HG03039 (cell line): ENCODE measurements around the gene TUBA1C.
"Not testable (repeated sequence)": the region's sequence is repeated elsewhere in the genome, so short reads cannot be mapped to it uniquely, and the experiment has no call there.

Experiments
- ATAC-seq: cut with Tn5 transposase; IDR thresholded peaks from one replicate; pipeline ENCODE4 v1.9.1; 2021; ENCODE audit warnings: mild to moderate bottlenecking, moderate library complexity; ENCODE audit not compliant: unreplicated experiment

Gene TUBA1C

DNA sequence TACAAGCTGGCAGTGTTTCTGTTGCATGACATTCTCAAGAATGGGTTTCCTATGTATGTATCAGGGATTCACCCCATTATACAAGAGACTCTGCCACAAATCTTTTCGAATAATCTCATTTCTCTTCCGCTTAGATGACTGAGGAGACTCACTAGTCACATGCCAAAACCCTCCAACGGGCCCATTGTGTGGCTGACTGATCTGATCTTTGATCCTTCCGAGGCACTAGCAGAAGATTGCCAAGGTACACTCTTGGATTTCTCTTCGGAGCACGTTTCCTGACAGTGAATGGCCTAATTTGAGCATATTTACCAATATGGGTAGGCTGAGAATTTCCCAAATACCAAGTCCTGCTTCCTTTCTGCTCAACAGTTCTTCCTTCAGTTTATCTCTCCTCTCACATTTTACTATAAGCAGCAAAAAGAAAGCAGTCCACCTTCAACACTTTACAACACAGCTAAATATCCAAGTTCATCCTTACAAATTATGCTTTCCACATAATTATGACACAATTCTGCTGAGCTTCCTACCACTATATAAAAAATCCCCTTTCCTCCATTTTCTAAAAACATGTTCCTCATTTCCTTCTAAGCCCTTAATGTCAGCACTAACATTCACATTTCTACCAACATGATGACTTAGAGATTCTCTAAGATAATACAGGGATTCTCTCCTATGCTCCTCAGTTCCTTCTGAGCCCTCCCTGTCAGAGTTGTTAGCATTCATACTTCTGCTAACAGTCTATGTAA is 41.1 kb downstream of the TUBA1C start:
- no peak for ATAC-seq

DNA sequence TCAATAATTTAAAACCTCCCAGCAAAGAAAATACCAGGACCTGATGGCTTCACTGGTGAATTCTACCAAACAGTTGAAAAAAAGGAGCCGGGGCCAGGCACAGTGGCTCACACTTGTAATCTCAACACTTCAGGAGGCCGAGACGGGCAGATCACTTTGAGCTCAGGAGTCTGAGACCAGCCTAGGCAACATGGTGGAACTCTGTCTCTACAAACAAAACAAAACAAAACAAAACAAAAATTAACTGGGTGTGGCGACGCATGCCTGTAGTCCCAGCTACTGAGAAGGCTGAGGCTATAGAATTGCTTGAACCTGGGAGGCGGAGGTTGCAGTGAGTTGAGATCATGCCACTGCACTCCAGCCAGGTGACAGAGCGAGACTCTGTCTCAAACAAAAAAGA is 44.5 kb downstream of the TUBA1C start:
- ATAC-seq = no peak

DNA sequence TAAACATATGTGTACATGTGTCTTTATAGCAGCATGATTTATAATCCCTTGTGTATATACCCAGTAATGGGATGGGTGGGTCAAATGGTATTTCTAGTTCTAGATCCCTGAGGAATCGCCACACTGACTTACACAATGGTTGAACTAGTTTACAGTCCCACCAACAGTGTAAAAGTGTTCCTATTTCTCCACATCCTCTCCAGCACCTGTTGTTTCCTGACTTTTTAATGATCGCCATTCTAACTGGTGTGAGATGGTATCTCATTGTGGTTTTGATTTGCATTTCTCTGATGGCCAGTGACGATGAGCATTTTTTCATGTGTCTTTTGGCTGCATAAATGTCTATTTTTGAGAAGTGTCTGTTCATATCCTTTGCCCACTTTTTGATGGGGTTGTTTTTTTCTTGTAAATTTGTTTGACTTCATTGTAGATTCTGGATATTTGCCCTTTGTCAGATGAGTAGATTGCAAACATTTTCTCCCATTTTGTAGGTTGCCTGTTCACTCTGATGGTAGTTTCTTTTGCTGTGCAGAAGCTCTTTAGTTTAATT is 45.6 kb downstream of the TUBA1C start:
- ATAC-seq = not testable (repeated sequence)

GRCh38 chr12:49314811-49315210 is 49.9 kb downstream of the TUBA1C start:
- ATAC-seq = no peak

DNA sequence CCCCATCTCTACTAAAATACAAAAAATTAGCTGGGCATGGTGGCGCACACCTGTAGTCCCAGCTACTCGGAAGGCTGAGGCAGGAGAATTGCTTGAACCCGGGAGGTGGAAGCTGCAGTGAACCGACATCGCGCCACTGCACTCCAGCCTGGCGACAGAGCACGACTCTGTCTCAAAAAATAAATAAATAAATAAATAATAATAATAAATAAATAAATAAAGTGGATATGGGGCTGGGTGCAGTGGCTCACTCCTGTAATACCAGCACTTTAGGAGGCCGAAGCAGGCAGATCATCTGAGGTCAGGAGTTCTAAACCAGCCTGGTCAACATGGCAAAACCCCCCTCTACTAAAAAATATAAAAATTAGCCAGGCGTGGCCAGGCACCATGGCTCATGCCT is 52.2 kb downstream of the TUBA1C start:
- not testable (repeated sequence) for ATAC-seq

DNA sequence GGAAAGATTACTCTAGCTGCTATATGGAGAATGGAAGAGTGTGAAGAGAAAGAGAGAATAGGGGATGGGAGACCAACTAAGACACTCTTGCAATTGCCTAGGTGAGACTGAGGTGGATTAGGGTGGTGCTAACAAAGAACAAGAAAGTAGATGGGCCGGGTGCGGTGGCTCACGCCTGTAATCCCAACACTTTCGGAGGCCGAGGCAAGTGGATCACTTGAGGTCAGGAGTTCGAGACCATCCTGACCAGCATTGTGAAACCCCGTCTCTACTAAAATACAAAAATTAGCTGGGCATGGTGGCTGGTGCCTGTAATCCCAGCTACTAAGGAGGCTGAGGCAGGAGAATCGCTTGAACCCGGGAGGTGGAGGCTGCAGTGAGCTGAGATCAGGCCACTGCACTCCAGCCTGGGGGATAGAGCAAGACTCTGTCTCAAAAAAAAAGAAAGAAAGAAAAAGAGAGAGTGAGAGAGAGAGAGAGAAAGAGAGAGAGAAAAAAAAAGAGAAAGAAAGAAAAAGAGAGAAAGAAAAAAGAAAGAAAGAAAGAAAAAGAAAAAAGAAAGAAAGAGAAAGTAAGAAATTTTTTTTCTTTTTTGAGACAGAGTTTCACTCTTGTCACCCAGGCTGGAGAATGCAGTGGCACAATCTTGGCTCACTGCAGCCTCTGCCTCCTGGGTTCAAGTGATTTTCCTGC is 55.7 kb downstream of the TUBA1C start:
- not testable (repeated sequence) for ATAC-seq

- no peak for ATAC-seq
Observed at GRCh38 chr12:49322367-49322707, 57.5 kb downstream of the TUBA1C start.

DNA sequence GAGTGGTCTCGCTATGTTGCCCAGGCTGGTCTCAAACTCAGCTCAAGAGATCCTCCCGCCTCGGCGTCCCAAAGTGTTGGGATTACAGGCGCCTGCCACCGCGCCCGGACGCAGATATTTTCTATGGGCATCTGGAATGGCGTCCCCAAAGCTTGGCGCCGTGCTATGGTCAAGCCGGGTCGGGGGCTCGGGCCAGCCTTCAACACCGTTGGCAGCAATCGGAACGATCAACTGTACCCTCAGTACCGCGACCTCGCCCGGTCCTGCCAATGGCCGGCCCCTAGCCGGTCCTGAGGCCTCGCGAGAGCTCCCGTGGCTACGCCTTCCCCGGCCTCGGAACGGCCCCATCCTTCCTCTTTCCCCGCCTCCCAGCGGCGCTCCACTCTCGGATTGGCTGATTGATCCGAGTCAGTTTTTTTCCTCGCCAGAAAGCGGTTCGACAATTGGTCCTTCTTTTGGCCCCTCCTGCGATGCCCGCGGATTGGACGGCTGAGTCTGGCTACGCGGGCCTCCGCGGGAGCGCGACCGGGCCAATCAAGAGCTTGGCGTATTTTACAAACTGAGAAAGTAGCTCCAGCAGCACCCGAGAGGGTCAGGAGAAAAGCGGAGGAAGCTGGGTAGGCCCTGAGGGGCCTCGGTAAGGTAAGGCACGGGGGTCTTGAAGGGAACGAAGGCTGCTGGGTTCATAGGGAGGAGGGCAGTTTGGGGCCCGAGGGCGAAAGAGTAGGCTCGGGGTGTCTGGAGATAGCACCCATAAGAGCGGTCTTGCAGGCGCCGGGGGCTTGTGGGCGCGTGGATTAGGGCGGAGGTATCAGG is 58.0 kb downstream of the TUBA1C start, which contains the start of gene TROAP:
Gene TROAP (plus strand): TSS at position 548 of the 816 bp plus-strand sequence. CDS start 354 bp downstream, outside the sequence.
- ATAC-seq = peak; percentile 98

- ATAC-seq = no peak
Observed at GRCh38 chr12:49323524-49324097, 58.7 kb downstream of the TUBA1C start.
